Panc1 (cell line): ENCODE measurements around the gene KRTAP10-11.

Experiments
- POLR2AphosphoS5 ChIP-seq: IDR thresholded peaks from 2 replicates; pipeline ENCODE4 v1.6.1; 2012; ENCODE audit warnings: mild to moderate bottlenecking, low read depth, low read length, moderate library complexity
- SIN3A ChIP-seq: IDR thresholded peaks from 2 replicates; pipeline ENCODE4 v1.6.1; 2012; ENCODE audit warnings: low read depth, mild to moderate bottlenecking, low read length, moderate library complexity, borderline replicate concordance; ENCODE audit not compliant: insufficient read depth
- TCF7L2 ChIP-seq: IDR thresholded peaks from 2 replicates; pipeline ENCODE4 v1.6.1; 2011; ENCODE audit warnings: mild to moderate bottlenecking, low read depth, low read length, inconsistent platforms
- TF ChIP-seq, protein P1 (sequence below): fragments of 450-650 bp; IDR thresholded peaks from 2 replicates; pipeline ENCODE4 v1.5.1; 2017; ENCODE audit warnings: mild to moderate bottlenecking
- TF ChIP-seq, protein P2 (sequence below), 2 experiments: IDR thresholded peaks; 2 replicates each; pipeline ENCODE4 v1.6.1; 2011 to 2012; ENCODE audit warnings: low read depth in 2 of 2, control low read depth in 1 of 2, low read length in 1 of 2, mild to moderate bottlenecking in 1 of 2, moderate library complexity in 1 of 2; ENCODE audit not compliant: insufficient read depth in 1 of 2

DNA sequence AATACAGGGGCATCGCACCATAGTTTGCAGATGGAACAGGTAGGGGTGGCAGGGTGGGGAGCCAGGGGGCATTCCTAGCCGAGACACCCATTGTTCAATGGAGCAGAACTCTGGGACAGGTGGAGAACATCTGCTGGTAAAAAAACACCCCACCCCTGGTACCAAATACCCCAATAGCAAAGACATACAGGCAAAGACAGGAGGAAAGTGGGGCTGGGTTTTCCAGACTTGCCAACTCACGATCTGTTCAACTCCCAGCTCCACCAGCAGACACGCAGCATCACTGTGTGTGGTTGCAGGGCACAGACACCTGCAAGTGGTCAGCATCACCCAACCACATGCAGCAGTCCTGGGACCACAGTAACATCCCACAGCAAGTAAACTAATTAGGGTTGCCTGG, 34.7 kb upstream of the KRTAP10-11 start:
- TF ChIP-seq, protein P1, sequence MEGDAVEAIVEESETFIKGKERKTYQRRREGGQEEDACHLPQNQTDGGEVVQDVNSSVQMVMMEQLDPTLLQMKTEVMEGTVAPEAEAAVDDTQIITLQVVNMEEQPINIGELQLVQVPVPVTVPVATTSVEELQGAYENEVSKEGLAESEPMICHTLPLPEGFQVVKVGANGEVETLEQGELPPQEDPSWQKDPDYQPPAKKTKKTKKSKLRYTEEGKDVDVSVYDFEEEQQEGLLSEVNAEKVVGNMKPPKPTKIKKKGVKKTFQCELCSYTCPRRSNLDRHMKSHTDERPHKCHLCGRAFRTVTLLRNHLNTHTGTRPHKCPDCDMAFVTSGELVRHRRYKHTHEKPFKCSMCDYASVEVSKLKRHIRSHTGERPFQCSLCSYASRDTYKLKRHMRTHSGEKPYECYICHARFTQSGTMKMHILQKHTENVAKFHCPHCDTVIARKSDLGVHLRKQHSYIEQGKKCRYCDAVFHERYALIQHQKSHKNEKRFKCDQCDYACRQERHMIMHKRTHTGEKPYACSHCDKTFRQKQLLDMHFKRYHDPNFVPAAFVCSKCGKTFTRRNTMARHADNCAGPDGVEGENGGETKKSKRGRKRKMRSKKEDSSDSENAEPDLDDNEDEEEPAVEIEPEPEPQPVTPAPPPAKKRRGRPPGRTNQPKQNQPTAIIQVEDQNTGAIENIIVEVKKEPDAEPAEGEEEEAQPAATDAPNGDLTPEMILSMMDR: no peak
- TF ChIP-seq, protein P2, sequence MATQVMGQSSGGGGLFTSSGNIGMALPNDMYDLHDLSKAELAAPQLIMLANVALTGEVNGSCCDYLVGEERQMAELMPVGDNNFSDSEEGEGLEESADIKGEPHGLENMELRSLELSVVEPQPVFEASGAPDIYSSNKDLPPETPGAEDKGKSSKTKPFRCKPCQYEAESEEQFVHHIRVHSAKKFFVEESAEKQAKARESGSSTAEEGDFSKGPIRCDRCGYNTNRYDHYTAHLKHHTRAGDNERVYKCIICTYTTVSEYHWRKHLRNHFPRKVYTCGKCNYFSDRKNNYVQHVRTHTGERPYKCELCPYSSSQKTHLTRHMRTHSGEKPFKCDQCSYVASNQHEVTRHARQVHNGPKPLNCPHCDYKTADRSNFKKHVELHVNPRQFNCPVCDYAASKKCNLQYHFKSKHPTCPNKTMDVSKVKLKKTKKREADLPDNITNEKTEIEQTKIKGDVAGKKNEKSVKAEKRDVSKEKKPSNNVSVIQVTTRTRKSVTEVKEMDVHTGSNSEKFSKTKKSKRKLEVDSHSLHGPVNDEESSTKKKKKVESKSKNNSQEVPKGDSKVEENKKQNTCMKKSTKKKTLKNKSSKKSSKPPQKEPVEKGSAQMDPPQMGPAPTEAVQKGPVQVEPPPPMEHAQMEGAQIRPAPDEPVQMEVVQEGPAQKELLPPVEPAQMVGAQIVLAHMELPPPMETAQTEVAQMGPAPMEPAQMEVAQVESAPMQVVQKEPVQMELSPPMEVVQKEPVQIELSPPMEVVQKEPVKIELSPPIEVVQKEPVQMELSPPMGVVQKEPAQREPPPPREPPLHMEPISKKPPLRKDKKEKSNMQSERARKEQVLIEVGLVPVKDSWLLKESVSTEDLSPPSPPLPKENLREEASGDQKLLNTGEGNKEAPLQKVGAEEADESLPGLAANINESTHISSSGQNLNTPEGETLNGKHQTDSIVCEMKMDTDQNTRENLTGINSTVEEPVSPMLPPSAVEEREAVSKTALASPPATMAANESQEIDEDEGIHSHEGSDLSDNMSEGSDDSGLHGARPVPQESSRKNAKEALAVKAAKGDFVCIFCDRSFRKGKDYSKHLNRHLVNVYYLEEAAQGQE (IDR thresholded peaks at IDR 0.05; ENCODE audit: insufficient read depth in 1 of 2, low read depth in 2 of 2, low read length in 1 of 2): no peak
- TF ChIP-seq POLR2AphosphoS5: no peak
- no peak for TF ChIP-seq SIN3A
- TF ChIP-seq TCF7L2: no peak
